ENCODE measurements around the gene GRAMD2B.

- TF ChIP-seq POLR2A (IDR thresholded peaks at IDR 0.05) (no peak), CTCF (IDR thresholded peaks at IDR 0.05) (peak in 5 of 6 experiments; percentile 13 to 40 (median 34))
Observed at GRCh38 chr5:126536874-126537273, 113.7 kb downstream of the GRAMD2B start.
